GM18502 (cell line): ENCODE data around the gene GRXCR2.
"Not testable (repeated sequence)": the region's sequence is repeated elsewhere in the genome, so short reads cannot be mapped to it uniquely, and the experiment has no call there.

Experiments used
- ATAC-seq: cut with Tn5 transposase; IDR thresholded peaks from one replicate; pipeline ENCODE4 v1.9.1; 2021; ENCODE audit warnings: mild to moderate bottlenecking; ENCODE audit not compliant: unreplicated experiment, poor library complexity

GRXCR2 gene

GRCh38 chr5:145872914-145873313, at the start of gene GRXCR2:
GRXCR2 (minus strand) TSS chr5:145873014; CDS start chr5:145872968, 46 bp downstream.
- no peak for ATAC-seq

GRCh38 chr5:145922059-145922458, 49.2 kb upstream of the GRXCR2 start:
- no peak for ATAC-seq

- no peak for ATAC-seq
Measured at GRCh38 chr5:145921211-145921610, 48.4 kb upstream of the GRXCR2 start.

DNA sequence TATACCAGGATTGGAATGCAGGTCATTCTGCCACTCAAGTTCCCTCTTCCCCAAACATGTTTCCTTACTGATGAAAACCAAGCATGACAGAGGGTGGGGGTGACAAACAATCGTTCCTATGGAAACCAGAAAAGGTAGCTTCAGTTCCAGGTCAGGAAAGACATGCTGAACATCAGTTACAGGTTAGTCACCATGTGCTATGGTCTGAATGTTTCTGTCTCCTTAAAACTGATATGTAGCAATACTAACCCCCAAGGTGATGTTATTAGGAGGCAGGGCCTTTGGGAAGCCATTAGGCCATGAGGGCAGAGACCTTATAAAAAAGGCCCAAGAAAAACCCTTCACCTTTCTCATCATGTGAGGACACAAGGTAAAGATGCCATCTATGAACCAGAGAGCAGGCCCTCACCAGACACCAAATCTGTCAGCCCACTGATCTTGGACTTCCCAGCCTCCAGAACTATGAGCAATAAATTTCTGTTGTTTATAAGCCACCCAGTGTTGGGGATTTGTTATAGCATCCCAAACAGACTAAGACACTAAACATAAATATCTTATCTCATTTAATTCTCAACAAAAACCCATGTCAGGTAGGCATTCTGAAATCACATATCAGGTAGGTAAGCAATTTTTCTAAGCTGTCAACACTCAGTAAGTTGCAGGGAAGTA, 47.9 kb upstream of the GRXCR2 start:
- no peak for ATAC-seq

DNA sequence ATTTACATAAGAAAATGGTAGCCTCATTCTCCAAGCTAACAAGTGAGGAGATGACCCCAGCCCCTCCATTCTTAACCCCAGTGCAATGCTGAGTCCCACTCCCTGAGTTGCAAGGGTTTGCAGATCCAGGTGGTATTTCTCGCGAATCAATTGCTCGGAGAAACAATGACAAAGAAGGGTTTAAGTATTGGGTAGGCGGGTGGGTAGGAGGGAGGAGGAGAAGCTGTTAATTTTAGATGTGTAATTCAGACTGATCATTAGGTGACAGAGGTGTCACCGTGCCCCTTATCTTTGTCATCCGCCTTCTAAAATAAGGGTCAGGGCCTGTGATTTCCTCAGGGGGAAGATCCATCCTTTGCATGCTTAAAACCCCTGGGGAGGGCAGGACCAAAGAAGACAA, 46.6 kb upstream of the GRXCR2 start:
- ATAC-seq, result no peak

GRCh38 chr5:145918397-145918796, 45.6 kb upstream of the GRXCR2 start:
- ATAC-seq, result no peak

GRCh38 chr5:145917288-145917687, 44.5 kb upstream of the GRXCR2 start:
- no peak for ATAC-seq

GRCh38 chr5:145915970-145916638, 43.3 kb upstream of the GRXCR2 start:
- ATAC-seq, result no peak

- no peak for ATAC-seq
Measured at GRCh38 chr5:145913701-145914100, 40.9 kb upstream of the GRXCR2 start.

DNA sequence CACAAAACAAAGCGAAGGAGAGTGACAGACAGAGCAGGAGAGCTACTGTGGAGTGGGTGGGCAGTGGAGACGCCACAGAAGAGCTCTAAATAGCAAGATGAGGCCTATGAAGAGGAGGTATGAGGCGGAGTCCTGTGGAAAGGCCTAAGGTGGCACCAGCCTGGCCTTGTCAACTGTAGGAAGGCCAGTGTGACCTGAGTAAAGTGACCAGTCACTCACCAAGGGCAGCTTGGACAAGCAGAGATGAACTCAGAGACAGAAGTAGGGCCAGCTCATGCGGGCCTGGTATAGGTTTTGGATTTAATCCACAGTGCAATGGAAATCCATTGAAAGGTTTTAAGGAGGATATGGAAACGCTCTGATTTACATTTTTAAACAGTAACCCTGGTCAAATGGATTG, 39.8 kb upstream of the GRXCR2 start:
- ATAC-seq, result no peak

DNA sequence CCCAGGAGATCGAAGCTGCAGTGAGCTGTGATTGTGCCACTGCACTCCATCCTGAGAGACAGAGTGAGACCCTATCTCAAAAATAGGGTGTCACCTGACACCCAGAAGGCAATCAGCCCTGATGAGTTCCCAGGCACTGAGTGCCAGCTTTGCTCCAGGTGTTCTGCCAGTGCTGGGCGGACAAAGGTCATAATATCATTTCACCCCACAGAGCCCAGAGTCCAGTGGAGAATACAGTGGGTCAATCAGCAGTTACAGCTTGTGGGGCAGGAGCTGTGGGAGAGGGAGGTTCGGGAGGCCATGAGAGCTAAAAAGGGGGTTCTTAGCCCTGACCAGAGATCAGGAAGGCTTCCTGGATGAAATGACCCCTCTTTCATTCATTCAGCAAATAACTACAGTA, 39.2 kb upstream of the GRXCR2 start:
- no peak for ATAC-seq

DNA sequence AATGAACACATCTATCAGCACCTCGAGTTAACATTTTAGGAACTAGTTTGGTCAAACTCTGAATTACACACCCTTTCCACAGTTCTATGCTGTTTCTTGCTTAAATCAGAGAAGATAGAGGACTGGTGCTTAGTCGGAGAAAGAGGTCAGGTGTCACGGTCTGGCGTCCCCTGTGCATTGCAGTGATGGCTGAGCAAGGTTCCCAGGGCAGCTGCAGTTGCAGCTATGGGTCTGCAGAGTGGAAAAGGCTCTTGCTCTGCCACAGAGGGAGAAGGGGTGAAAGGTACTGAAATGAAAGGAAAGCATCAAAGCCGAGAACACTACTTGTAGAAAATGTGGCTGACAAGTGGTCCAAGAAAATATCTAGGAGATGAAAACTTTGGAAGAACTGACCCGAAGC, 38.4 kb upstream of the GRXCR2 start:
- no peak for ATAC-seq

DNA sequence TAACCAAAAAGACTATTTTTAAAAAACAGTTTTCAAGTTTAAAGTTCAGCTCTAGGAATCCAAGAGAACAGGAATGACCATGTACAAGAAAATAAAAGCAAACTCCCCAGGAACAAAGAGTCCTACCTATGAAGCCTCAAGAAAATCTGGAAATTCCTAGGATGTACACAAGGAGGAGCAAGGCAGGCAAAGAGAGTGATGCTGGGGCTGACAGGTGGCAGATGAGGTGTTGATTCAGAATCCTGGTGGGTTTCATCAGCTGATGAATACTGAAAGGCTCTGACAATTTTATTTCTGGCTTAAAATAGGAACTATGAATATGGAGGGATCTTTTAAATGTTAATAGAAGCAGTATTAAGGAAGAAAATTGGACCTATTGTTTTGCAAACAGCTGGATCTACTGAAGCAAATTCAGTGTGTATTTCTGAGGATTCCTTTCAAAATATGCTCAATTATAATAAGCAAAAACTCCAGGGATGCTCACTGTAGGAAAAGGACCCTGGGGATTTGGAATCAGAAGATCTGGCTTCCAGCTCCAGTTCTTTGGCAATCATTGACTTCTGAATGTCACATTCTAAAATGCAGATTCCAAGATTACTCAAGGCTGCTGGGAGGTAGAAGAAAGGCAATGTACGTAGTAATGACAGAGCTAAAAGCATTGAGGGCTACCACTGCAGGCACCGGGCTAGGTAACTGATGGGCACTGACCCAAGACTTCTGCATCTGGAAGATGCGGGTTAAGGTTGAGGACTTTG, 35.6 kb upstream of the GRXCR2 start:
- ATAC-seq, result no peak

DNA sequence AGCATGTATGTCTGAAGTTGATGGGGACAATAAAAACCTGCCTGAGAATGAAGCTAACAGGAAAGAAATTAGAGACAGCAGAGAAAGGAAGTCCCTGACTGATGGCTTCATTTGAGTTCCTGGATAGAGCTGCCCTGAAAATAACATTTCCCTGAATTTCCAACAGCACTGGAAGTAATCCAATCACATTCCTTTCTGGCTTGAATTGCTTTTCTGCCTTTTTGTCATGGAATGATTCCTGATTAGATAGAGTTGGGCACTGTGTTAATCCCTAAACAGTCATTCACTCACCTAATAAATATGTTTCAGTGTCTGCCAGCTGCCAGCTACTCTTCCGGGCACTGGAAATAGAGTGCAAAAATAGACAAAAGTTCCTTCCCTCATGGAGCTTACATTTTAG, 33.6 kb upstream of the GRXCR2 start:
- no peak for ATAC-seq

- no peak for ATAC-seq
Measured at GRCh38 chr5:145904743-145905142, 31.9 kb upstream of the GRXCR2 start.

GRCh38 chr5:145903867-145904266, 31.1 kb upstream of the GRXCR2 start:
- ATAC-seq, result no peak

DNA sequence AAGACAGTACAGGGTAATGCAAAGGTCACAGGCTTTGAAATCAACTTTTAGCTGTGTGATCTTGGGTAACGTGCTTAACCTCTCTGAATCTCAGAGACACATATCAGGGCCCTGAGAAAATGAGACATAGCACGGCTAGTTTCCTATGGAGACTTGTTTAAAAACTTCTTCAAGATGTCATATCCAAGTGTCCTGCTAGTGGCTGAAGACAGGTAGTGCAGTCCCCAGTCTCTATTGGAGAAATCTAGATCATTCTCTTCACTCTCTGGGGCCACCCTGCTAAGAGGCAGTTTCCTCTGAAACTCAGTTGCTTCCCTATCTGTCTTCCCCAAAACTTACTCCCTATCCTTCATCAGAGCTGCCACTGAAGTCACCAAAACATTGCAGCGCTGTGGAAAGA, 30.3 kb upstream of the GRXCR2 start:
- no peak for ATAC-seq

DNA sequence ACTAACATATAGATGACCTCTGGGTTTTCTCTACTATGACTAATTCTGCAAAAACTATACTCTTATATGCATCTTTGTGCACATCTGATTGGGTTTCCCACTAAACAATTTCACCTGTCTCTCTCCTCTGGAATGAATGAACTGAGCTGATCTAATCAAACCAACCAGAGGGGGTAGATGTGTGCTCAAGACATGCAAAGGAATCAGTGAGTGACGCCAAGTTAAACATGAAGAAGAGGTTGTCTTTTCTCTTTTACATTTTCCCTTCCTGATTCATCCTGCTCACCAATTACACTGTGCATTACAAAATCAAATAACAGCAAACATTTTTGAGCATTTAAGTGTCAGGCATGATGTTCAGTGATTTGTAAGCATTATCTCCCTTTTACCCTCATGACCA, 29.6 kb upstream of the GRXCR2 start:
- ATAC-seq, result no peak

- no peak for ATAC-seq
Measured at GRCh38 chr5:145898171-145898570, 25.4 kb upstream of the GRXCR2 start.

GRCh38 chr5:145891378-145891777, 18.6 kb upstream of the GRXCR2 start:
- not testable (repeated sequence) for ATAC-seq

- no peak for ATAC-seq
Measured at GRCh38 chr5:145889611-145890010, 16.8 kb upstream of the GRXCR2 start.
